ENCODE results near the gene PEAR1.

The PEAR1 gene

GRCh38 chr1:156941675-156942074 is 48.2 kb downstream of the PEAR1 start:
- TF ChIP-seq CTCF (IDR thresholded peaks at IDR 0.05), result no peak

GRCh38 chr1:156942176-156942575 is 48.7 kb downstream of the PEAR1 start:
- no peak for TF ChIP-seq CTCF (IDR thresholded peaks at IDR 0.05)

GRCh38 chr1:156942576-156942975 is 49.1 kb downstream of the PEAR1 start:
- no peak for TF ChIP-seq CTCF (IDR thresholded peaks at IDR 0.05)

- TF ChIP-seq CTCF (IDR thresholded peaks at IDR 0.05), result no peak
These were observed 50.2 kb downstream of the PEAR1 start for GRCh38 chr1:156943756-156944155.

GRCh38 chr1:156944268-156944667 is 50.8 kb downstream of the PEAR1 start:
- no peak for TF ChIP-seq CTCF (IDR thresholded peaks at IDR 0.05)

- no peak for TF ChIP-seq CTCF (IDR thresholded peaks at IDR 0.05)
These were observed 51.3 kb downstream of the PEAR1 start for GRCh38 chr1:156944848-156945247.

- no peak for TF ChIP-seq CTCF (IDR thresholded peaks at IDR 0.05)
These were observed 52.6 kb downstream of the PEAR1 start for GRCh38 chr1:156945881-156946661.

- no peak for TF ChIP-seq CTCF (IDR thresholded peaks at IDR 0.05)
These were observed 53.6 kb downstream of the PEAR1 start for GRCh38 chr1:156947127-156947526.
